ENCODE data around the gene GATA3. TPM values are rescaled to one million over a fixed set of nuclear protein-coding genes. Genes with fewer than 3 reads are reported as not detected.

Gene GATA3
- total RNA-seq, 4 donors from 2014 or later, result 0.35 to 1.3 (median 0.40) TPM; not detected in 1

- H3K4me3 ChIP-seq, result no peak overlapping the region
- no peak overlapping the region for H3K27ac ChIP-seq
- peaks cover 0 to 100% (median 7%) of the 10 kb centered on the region in 4 donors for H3K27me3 ChIP-seq
- 76 to 83% methylated on average over 14 to 33 of the region's 45 CpGs for WGBS, 2 donors
- TF ChIP-seq POLR2A (IDR thresholded peaks at IDR 0.05) (no peak), CTCF (IDR thresholded peaks at IDR 0.05) (no peak)
- H3K36me3 ChIP-seq, result no peaks in the 10 kb centered on the region
- H3K4me1 ChIP-seq, result peaks cover 14 to 39% (median 18%) of the 10 kb centered on the region in 3 donors
- DNase-seq, result no peak
- intact Hi-C loops (cut with DNase I), result no loop called here
- no peaks in the 10 kb centered on the region for H3K9me3 ChIP-seq
Measured at GRCh38 chr10:8058274-8059111, 4.0 kb downstream of the GATA3 start.

- peak overlapping the region in 1 of 4 donors; percentile 11 for H3K27ac ChIP-seq
- WGBS, 2 donors, result 66 to 68% methylated on average over 16 of the region's 16 CpGs
- TF ChIP-seq POLR2A (IDR thresholded peaks at IDR 0.05) (no peak), CTCF (IDR thresholded peaks at IDR 0.05) (no peak)
- H3K4me3 ChIP-seq, result no peak overlapping the region
- peaks cover 7 to 31% (median 9%) of the 10 kb centered on the region in 3 donors for H3K4me1 ChIP-seq
- no peaks in the 10 kb centered on the region for H3K36me3 ChIP-seq
- no peaks in the 10 kb centered on the region for H3K9me3 ChIP-seq
- intact Hi-C loops (cut with DNase I), result no loop called here
- no peak for DNase-seq
- H3K27me3 ChIP-seq, result peaks cover 0 to 100% (median 7%) of the 10 kb centered on the region in 4 donors
Measured at GRCh38 chr10:8059191-8059936, 4.9 kb downstream of the GATA3 start.

- Histone ChIP-seq H3K4me3 (peak overlapping the region in 2 of 4 donors; percentile 0 to 7), H3K27me3 (peaks cover 0 to 100% (median 7%) of the 10 kb centered on the region in 4 donors), H3K4me1 (peaks cover under 1 to 23% (median 3%) of the 10 kb centered on the region in 3 donors), H3K36me3 (no peaks in the 10 kb centered on the region), H3K9me3 (no peaks in the 10 kb centered on the region), H3K27ac (peak overlapping the region in 1 of 4 donors; percentile 44)
- intact Hi-C loops (cut with DNase I), result no loop called here
- no peak for DNase-seq
- TF ChIP-seq CTCF (IDR thresholded peaks at IDR 0.05), result no peak
- TF ChIP-seq POLR2A (IDR thresholded peaks at IDR 0.05), result no peak
- 29 to 32% methylated on average over 13 to 15 of the region's 15 CpGs for WGBS, 2 donors
Measured at GRCh38 chr10:8060010-8060703, 5.7 kb downstream of the GATA3 start.

GRCh38 chr10:8060704-8061121 lies 6.2 kb downstream of the GATA3 start:
- H3K9me3 ChIP-seq, result no peaks in the 10 kb centered on the region
- 57 to 59% methylated on average over 10 of the region's 10 CpGs for WGBS, 2 donors
- H3K36me3 ChIP-seq, result no peaks in the 10 kb centered on the region
- peaks cover 0 to 98% (median 2%) of the 10 kb centered on the region in 4 donors for H3K27me3 ChIP-seq
- peaks cover 0 to 17% (median 0%) of the 10 kb centered on the region in 3 donors for H3K4me1 ChIP-seq
- no peak for TF ChIP-seq POLR2A (IDR thresholded peaks at IDR 0.05)
- TF ChIP-seq CTCF (IDR thresholded peaks at IDR 0.05), result no peak
- DNase-seq, result no peak
- peak overlapping the region in 1 of 4 donors; percentile 44 for H3K27ac ChIP-seq
- intact Hi-C loops (cut with DNase I), result no loop called here
- peak overlapping the region in 2 of 4 donors; percentile 0 to 7 for H3K4me3 ChIP-seq

Data from esophagus squamous epithelium (tissue), 5 donors.